ENCODE results near the gene CHAF1B.
"Not testable (repeated sequence)": the region's sequence is repeated elsewhere in the genome, so short reads cannot be mapped to it uniquely, and the experiment has no call there.

CHAF1B gene

DNA sequence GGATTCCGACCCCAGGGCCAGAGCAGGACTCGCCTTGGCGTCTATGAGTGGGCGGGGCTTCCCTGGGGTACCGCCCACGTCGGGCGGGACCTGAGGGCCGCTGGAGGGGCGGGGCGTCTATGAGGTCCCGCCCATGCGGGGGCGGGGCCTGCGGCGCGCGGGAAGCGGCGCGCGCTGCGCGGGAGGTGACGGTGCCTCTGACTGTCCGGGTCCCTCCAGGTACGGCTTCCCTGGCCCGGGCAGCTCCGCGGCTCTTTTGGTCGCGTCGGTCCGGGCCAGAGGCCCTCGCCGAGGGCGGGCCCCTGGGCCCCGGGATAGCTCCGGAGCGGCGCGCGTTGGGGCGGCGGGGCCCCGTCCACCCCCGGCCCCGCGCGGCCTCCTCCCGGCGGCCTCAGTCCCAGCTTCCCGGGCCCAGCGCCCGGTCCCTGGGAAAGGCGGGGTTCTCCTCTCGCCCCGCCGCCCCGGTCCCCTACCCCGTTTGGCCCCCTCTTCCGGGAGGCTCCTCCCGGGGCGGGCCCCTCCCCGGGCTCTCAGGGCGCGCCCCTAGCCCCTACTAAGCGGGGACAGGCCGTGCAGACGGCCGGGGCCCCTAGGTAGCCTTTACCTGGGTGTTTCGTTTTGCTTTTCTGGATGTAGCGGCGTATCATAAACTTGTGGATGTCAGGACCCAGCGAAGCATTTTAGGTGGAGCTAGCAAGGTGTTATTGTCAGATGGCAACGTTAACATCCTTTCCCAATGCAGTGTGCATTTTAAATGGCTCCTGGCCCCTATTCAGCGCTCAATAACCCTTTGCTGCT lies at the start of gene CHAF1B:
TSS of gene CHAF1B (plus strand) at position 160 of the 798 bp plus-strand sequence. CDS start 745 bp downstream, outside the sequence.
- peak; percentile 92 for DNase-seq

DNA sequence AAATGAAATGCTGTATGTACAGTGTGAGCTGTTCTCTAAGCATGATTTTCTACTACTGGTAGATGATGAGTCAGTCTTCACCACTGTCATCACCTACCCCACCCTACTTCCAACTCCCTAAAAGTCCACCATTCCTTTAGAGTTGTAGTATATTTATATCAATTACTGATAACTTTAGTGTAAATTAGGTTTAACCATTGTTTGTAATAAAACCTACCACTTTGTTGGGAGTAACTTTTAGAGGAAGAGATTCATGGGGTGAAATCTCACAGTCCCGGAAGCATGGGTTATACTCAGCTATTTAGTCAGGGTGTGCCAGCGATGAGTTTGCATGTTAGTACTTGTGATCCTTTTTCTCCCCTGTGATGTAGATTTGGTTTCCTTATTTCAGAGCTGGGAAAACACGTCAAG lies 48.1 kb upstream of the CHAF1B start:
- no peak for DNase-seq

DNA sequence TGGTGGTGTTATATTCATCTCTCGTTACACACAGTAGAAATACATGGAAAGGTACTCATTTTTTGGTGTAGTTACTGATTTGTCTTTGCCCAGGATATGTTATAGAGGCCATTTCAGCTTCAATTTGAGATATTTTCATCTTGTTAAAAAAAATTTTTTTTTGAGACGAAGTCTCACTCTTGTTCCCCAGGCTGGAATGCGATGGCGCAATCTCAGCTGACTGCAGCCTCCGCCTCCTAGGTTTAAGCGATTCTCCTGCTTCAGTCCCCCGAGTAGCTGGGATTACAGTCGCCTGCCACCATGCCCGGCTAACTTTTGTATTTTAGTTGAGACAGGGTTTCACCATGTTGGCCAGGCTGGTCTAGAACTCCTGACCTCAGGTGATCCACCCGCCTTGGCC lies 46.2 kb upstream of the CHAF1B start:
- DNase-seq: no peak

DNA sequence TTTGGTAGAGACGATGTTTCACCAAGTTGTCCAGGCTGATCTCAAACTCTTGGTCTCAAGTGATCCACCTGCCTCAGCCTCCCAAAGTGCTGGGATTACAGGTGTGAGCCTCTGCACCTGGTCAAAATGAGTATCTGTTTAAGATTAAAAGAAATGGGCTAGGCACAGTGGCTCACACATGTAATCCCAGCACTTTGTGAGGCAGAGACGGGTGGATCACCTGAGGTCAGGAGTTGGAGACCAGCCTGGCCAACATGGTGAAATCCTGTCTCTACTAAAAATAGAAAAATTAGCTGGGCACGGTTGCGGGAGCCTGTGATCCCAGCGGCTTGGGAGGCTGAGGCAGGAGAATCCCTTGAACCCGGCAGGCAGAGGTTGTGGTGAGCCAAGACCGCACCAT lies 42.6 kb upstream of the CHAF1B start:
- DNase-seq: not testable (repeated sequence)

DNA sequence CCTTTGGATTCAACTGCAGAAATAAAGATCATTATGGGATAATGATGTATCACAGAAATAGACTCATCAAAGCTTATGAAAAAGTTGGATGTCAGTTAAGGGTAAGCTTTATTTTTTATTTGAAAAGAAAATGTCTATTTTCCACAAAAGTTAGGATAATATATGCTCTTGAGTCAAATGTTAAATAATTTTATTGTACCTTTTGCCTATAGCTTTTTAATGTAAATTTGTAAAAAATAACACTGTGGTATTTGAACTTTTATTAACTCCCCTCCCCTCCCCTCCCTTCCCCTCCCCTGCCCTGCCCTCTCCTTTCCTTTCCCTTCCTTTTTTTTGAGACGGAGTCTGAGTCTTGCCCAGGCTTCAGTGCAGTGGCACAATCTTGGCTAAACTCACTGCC lies 40.3 kb upstream of the CHAF1B start:
- DNase-seq: no peak

DNA sequence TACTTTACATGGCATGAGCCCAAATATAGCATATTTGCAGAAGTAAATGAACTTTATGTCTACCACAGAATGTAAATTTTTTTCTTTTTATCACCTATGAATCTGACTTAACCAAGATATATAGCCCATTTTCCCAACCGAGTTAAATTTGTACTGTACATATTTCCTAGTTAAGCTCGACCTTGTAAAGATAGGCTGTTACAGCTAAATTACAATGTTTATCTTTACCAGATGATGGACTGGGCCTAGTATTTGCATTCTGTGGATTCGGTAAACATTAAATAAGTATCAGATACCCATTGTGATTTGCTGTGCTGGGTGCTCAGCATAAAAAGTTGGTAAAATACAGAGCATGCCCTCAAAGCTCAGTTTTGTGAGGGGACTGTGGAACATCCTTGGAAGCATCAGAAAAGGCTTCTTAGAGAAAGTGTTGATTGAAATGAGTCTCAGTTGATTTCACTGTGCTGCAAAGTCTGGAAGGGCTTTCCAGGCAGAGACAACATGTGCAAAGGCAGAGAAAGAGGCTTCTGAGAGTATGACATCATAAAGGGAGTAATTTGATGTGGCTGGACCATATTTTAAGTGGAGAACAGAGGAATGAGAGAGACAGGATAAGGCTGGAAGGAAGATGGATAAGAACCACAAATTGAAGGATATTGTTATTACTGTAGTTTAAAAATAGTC lies 37.8 kb upstream of the CHAF1B start:
- no peak for DNase-seq

DNA sequence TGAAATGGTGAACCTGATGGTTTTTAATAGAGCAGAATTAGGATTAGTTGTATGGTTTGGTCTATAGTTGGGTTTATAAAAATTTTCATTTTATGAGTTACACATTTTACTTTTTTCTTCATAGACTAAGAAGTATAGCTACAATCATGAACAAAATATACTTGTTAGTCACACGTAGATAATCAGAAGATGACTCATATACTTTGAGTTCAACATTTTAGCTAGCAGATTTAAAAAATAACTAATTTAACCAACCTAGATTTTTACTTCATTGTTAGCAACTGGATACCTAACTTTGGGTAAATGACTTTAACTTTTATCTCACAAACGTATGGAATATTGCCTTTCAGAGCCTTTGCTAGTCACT lies 37.2 kb upstream of the CHAF1B start:
- no peak for DNase-seq

DNA sequence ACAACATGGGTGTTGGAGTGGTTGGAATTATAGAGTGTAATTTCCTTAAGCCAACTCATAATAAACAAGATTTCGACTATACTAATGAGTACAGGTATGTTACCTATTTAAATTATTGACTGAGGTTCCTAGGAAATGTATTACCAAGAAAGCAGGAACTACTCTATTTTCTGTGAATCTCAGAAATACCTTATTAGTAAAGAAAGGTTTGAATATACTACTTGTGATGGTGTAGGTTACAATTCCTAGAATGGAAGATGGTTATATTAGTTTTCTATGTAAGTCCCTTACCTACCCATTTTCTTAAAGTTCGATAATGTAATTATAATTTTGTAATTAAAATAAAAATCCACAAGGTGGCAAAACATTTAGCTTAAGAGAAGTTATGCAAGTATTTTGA lies 35.9 kb upstream of the CHAF1B start:
- DNase-seq: no peak

DNA sequence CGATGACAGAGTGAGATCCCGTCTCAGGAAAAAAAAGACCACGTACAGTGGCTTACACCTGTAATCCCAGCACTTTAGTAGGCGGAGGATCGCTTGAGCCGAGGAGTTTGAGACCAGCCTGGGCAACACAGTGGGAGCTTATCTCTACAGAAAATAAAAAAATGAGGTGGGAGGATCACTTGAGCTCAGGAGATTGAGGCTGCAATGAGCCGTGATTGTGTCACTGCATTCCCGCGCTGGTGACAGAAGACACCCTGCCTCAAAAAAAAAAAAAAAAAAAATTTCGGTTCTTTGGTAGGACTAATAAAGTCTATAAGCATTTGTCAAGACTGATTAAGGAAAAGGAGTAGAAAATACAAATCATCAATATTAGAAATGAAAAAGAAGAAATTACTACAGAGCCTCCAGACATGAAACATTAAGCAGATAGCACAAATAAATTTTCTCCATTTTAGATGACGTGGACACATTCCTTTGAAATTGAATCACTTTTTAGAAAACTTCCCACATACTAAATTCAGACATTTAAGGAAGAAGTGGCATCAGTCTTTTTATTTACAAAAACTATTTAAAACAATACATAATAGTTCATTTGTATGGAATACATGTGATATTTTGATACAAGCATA lies 34.8 kb upstream of the CHAF1B start:
- no peak for DNase-seq

DNA sequence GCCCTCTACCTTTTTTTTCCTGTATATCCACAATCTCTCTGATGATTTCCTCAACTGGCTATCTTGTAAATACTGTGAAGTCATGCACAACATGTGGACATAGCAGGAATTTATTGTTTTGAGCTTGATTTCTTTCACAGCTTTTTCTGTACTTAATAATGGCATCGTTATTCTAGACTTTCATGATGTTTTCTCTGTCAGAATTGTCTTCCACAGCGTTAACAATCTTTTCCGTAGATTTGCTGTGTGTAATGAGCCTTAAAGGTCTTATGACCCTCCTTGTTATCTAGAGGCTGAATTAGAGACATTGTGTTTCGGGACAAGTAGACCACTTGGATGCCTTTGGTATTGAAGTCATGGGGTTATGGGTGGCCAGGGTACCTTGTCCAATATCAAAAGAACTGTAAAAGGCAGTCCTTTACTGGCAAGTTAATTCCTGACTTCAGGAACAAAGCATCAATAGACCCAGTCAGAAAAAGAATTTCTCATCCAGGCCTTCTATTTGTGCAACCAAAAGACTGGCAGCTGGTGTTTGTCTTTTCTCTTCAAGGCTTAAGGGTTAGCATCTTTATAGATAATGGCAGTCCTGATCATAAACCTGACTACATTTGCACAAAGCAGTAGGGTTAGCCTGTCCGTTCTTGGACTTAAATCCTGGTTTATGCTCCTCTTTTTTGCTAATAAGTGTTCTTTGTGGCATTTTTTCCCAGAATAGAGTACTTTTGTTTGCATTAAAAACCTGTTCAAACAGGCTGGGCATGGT lies 30.1 kb upstream of the CHAF1B start:
- no peak for DNase-seq

DNA sequence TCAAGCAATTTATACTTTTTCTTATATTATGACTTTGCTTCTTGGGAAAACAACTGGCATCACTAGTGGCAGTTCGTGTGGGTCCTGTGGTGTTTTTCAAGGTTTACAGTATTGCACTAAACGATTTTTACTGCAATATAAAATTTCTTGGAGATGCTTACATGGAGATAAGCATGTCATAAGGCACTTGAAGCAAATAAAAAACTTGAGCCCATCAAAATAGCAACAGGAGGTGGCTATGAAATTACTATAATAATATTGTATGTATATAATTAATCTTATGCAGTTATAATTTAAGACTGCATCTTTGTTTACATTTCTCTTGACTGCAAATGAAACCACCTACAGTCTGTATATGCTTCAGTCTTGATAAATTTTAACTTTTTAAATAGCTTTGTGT lies 29.3 kb upstream of the CHAF1B start:
- no peak for DNase-seq

DNA sequence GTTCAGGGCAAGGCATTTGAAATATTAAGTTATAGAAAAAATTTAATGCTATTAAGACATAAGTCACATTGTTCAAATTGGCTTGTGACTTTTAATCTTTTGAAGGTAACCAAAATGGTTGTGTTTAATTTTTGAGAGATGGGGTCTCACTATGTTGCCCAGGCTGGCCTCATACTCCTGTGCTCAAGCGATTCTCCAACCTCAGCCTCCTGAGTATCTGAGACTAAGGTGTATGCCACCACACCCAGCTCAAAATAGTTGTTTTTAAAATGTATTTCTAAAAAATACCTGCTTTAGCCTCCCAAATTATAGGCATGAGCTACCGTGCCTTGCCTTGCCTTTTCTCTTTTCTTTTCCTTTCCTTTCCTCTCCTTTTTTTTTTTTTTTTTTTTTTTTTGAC lies 26.0 kb upstream of the CHAF1B start:
- DNase-seq: no peak

DNA sequence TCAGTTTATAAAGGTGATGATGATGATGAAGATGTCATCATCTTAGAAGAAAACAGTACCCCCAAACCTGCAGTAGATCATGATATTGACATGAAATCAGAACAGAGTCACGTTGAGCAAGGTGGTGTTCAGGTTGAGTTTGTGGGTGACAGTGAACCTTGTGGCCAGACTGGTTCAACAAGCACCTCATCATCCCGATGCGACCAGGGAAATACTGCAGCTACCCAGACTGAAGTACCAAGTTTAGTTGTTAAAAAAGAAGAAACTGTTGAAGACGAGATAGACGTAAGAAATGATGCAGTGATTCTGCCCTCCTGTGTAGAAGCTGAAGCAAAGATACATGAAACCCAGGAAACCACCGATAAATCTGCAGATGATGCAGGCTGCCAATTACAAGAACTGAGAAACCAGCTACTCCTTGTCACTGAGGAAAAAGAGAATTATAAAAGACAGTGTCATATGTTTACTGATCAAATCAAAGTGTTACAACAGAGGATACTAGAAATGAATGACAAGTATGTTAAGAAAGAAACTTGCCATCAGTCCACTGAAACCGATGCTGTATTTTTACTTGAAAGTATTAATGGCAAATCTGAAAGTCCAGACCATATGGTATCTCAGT lies 16.0 kb upstream of the CHAF1B start:
- no peak for DNase-seq

DNA sequence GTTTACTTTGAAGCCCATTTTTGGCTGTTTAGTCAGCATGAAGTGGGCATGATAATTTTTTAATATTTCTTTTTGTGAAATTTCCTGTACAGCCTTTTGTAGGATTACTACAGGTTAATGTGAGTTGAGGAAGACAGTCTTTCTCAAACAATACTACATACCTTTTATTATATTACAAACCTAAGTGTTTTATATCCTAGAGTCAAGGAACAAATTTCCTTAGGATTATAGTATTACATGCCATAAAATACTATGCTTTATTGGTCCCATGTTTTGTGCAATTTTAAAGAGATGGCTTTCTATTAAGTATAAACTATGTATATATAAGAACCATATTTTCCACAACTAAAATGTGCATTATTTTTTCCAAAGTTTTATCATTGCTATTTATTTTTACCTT lies 9.2 kb upstream of the CHAF1B start:
- no peak for DNase-seq

DNA sequence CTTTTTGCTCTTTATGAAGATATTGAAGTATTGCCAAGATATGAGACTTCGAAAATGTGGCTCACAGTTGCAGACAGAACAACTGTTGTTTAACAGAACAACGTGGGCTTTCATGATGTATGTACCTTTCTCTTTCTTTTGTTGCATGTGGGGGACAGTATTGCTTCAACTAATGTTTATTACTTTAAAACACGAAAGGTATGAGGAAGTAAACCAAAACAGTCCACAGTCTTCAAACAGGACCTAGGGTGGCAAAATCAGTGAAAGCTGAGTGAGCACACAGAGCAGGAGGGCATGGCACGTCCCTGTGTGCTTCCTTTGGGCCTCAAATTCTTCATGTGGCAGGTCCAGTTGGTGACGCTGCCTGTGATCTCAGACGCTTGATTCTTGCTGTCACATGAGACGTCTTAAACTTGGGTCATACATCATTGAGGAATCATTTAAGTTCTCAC lies 7.8 kb upstream of the CHAF1B start:
- no peak for DNase-seq

DNA sequence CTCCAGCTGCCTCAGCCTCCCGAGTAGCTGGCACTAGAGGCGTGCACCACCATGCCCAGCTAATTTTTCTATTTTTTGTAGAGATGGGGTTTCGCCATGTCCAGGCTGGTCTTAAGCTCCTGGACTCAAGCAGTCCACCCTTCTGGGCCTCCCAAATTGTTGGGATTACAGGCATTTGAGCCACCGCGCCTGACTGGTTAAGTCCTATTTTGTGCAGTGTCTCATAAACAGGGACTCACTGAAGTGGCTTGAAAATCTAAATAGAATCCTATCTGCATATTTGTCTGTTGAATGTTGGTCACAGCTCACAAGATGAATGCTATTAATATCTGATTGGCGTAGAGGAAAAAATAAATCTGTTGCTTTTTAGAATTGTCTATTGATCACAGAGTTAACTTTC lies 5.9 kb upstream of the CHAF1B start:
- no peak for DNase-seq

DNA sequence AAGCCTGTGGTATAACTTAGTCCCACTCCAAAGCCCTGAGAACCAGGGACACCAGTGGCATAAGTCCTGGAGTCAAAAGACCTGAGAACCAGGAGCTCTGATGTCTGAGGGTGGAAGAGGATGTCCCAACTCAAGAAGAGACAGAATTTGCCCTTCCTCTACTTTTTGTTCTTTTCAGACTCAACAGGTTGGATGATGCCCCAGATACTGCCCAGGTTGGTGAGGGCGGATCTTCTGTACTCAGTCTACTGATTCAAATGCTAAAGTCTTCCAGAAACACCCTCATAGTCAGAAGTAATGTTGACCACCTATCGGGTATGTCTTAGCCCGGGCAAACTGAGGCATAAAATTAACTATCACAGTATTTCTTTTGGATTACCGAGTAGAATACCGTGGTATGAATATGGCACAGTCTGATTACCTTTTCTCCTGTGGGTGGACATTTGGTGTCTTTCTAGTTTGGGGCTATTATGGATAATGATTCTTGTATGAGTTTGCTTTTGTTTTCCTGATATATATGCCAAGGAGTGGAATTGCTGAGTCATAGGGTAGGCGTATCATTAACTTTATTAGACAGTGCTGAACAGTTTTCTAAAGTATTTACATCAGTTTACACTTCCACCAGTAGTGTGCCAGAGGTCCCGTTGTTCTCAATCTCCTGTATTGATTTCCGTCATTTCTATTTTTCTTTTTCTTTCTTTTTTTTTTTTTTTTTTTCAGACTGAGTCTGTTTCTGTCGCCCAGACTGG lies 3.2 kb upstream of the CHAF1B start:
- no peak for DNase-seq

DNA sequence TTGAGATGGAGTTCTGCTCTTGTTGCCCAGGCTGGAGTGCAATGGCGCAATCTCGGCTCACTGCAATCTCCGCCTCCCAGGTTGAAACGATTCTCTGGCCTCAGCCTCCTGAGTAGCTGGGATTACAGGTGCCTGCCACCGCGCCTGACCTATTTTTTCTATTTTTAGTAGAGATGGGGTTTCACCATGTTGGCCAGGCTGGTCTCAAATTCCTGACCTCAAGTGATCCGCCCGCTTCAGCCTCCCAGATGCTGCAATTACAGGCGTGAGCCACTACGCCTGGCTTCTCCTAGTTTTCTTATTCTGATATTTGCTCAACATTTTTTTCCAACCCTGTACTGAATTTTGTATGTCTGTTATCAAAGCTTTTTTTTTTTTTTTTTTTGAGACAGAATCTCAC lies 2.5 kb upstream of the CHAF1B start:
- DNase-seq: not testable (repeated sequence)

DNA sequence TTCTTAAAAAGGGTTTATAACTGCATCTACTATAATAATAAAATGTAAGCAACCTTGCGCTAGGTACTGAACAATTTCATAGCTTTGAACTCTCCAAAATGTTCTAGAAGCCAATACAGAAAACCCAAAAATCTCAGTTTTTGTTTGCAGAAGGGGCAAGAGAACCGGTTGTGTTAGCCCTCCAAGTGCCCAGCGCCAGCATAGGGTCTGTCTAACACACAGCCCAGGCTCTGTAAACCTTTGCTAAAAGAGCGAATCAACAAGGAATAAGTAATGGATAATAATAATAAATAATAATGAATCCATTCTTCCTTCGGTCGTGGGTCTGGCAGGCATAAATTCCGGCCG lies 333 bp upstream of the CHAF1B start:
- DNase-seq: no peak

DNA sequence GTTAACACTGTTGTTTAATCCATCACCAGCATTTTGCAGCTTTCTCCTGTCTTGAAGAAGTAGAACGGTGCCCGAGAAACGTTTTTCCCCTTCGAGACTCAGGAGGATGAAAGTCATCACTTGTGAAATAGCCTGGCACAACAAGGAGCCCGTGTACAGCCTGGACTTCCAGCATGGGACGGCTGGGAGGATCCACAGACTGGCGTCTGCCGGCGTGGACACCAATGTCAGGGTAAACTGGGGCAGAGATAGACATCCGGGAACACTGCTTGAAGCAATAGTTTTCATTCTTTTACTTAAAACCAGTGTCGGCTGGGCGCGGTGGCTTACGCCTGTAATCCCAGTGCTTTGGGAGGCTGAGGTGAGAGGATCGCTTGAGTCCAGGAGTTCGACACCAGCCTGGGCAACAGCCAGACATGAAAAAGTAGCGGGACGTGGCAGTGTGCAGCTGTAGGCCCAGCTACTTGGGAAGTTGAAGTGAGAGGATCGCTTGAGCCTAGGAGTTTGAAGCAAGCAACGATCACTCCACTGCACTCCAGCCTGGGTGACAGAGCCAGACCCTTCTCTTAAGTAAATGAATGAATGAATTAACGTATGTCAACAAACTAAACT lies 945 bp downstream of the CHAF1B start:
- DNase-seq: no peak

DNA sequence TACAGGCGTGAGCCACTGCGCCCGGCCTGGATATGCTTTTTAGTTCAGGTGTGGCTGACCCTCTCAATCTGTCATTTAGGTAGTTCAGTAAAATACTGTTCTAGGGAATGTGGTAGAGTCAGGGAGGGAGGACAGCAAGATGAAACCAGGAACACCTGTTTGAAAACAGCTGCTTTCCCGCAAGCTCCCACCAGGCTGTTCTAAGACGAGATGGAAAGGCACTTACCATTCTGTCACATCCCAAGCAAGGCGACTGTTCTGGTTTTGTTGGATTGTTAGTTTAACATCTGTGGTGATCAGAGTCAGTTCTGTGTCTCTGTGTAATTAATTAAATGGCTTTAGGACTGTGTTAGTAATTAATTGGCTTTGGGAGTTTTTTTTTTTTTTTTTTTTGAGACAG lies 2.9 kb downstream of the CHAF1B start:
- no peak for DNase-seq

DNA sequence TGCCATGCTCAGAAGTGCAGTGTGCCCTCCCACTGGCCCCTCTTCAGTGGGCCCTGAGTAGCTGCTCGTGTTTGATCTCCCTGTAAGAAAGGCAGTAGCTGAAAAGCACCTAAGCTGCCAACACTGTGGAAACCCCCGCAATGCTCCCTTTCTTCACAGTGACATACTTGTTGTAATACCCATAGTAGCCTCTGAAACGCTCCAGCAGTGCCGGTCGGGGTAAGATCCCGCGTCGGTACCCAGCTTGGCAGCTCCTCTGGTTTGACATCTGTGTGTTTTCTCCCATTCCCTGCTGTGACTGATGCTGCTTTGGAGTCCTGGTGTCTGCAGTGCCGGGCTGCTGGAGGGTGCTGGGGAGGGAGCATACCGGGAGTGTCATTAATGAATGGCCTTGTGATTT lies 3.6 kb downstream of the CHAF1B start:
- no peak for DNase-seq

All from suppressor macrophage treated with lipopolysaccharide for 4 hours (primary cell).